Skeletal muscle tissue (tissue), 4 donors: Measurements from ENCODE around the gene ADCY10. TPM values are rescaled to one million over a fixed set of nuclear protein-coding genes. Genes with fewer than 3 reads are reported as not detected.
"Not testable (repeated sequence)": the region's sequence is repeated elsewhere in the genome, so short reads cannot be mapped to it uniquely, and the experiment has no call there.

Experiments
- H3K27ac ChIP-seq: one replicate; pipeline ENCODE4 v1.7.0; 2013; ENCODE audit warnings: mild to moderate bottlenecking, low read depth, low read length, inconsistent platforms
- H3K27me3 ChIP-seq, 3 donors: one replicate each; pipeline ENCODE4 v1.7.0; 2013; ENCODE audit warnings: low read length in 3 of 3; ENCODE audit not compliant: control insufficient read depth in 3 of 3, insufficient read depth in 3 of 3
- H3K36me3 ChIP-seq, 3 donors: one replicate each; pipeline ENCODE4 v1.7.0; 2013; ENCODE audit warnings: low read length in 3 of 3; ENCODE audit not compliant: control insufficient read depth in 3 of 3, insufficient read depth in 3 of 3
- H3K4me1 ChIP-seq, 3 donors: one replicate each; pipeline ENCODE4 v1.7.0; 2013; ENCODE audit warnings: low read length in 3 of 3, mild to moderate bottlenecking in 3 of 3; ENCODE audit not compliant: control insufficient read depth in 3 of 3, insufficient read depth in 3 of 3
- H3K4me3 ChIP-seq, 3 donors: one replicate each; pipeline ENCODE4 v1.7.0; 2013; ENCODE audit warnings: low read length in 3 of 3
- H3K9ac ChIP-seq, 3 donors: one replicate each; pipeline ENCODE4 v1.7.0; 2013; ENCODE audit warnings: low read length in 3 of 3, mild to moderate bottlenecking in 3 of 3, moderate library complexity in 2 of 3, low read depth in 1 of 3
- H3K9me3 ChIP-seq, 3 donors: one replicate each; pipeline ENCODE4 v1.7.0; 2013; ENCODE audit warnings: low read length in 3 of 3; ENCODE audit not compliant: control insufficient read depth in 3 of 3
- total RNA-seq: library from RNA; depleted of rRNA; stranded (reverse); fragments of >200 nt; gene quantifications from one replicate; pipeline ENCODE4 v1.2.3, GENCODE V29; 2014
- donor health status: Osteomylitis.

Gene ADCY10
- total RNA-seq, 1 donor from 2014 or later: under 0.01 TPM

DNA sequence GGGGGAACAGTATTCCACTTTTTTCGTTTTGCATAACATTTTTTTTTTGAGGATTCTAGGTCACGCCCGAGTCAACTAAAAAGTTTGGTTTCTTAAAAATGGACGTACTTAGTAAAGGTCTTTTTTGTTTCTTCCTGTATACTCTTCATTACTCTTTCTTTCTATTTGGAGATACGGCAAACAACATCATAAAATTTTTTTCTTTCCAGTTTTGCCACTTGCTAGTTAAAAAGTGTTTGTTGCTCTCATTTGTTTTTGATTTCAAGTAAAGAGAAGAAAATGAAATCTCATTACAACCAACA, 23.7 kb upstream of the ADCY10 start:
- Histone ChIP-seq H3K9ac (peak overlapping the region; percentile 97 to 99 (median 99)), H3K27ac (peak overlapping the region; percentile 91), H3K9me3 (no peaks in the 10 kb centered on the region), H3K4me3 (peak overlapping the region; percentile 76 to 96 (median 94)), H3K36me3 (no peaks in the 10 kb centered on the region), H3K4me1 (peaks cover 3 to 23% (median 9%) of the 10 kb centered on the region in 3 donors), H3K27me3 (no peaks in the 10 kb centered on the region)

DNA sequence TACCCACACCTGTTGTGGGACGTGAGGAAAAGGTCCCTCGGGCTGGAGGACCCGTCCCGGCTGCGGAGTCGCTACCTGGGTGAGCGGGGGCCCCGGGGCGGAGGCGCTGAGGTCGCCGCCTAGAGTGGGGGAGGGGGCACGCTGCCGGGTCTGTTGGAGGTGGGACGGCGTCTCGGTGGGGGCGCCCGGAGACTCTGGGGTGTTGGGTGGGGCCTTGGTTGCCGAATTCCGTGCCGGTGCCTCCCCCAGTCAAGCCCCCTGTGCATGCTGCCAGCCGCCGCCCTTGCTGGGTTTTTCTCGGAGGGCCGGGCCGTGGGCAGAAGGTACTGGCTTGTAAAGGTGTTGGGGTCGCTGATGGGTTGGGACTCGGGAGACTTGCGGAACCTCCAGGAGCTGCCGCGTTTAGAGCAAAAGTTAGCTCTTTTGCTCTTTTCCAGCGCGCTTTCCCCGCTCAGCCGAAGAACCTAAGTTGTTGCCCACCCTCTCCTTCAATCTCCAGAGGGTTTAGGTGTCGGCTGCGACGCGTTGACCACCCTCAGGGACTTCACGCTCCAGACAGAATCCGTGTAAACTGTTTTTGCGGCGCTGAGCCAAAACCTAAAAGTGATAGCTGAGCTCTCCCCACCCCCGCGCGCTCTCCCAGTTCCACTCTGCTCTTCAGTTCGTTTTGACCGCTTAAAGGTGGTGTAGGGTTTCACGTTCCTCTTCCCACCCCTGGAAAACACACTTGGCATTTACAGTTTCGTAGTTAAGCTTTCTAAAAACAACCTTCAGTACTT, 23.2 kb upstream of the ADCY10 start, which contains the start of gene MPC2:
MPC2 (minus strand) TSS at position 143 of the 779 bp plus-strand sequence. CDS start 1,231 bp downstream, outside the sequence.
- H3K27me3 ChIP-seq: no peaks in the 10 kb centered on the region
- H3K4me1 ChIP-seq: peaks cover 3 to 23% (median 9%) of the 10 kb centered on the region in 3 donors
- peak within 1 kb of the TSS; percentile 94 to 99 (median 96) for H3K4me3 ChIP-seq
- no peaks in the 10 kb centered on the region for H3K9me3 ChIP-seq
- H3K27ac ChIP-seq: peak within 1 kb of the TSS; percentile 91
- no peaks in the 10 kb centered on the region for H3K36me3 ChIP-seq
- H3K9ac ChIP-seq: peak within 1 kb of the TSS; percentile 97 to 99 (median 99)

GRCh38 chr1:167936068-167936929, 22.4 kb upstream of the ADCY10 start, which contains the start of gene DCAF6:
Gene DCAF6, plus strand, starts transcription at chr1:167936683. Its CDS starts 229 bp downstream, at chr1:167936912.
- H3K4me1 ChIP-seq: peaks cover 3 to 17% (median 9%) of the 10 kb centered on the region in 3 donors

GRCh38 chr1:167935216-167936067, 21.5 kb upstream of the ADCY10 start:
- H3K4me1 ChIP-seq: peaks cover 3 to 14% (median 9%) of the 10 kb centered on the region in 3 donors
- no peaks in the 10 kb centered on the region for H3K36me3 ChIP-seq
- H3K4me3 ChIP-seq: peak overlapping the region; percentile 86 to 99 (median 96)
- peak overlapping the region; percentile 91 to 99 (median 97) for H3K9ac ChIP-seq
- peak overlapping the region; percentile 91 for H3K27ac ChIP-seq
- no peaks in the 10 kb centered on the region for H3K27me3 ChIP-seq
- H3K9me3 ChIP-seq: no peaks in the 10 kb centered on the region

More at GRCh38 chr1:167936068-167936929, 22.4 kb upstream of the ADCY10 start, which contains the start of gene DCAF6:
- no peaks in the 10 kb centered on the region for H3K9me3 ChIP-seq
- H3K36me3 ChIP-seq: no peaks in the 10 kb centered on the region
- no peaks in the 10 kb centered on the region for H3K27me3 ChIP-seq
- peak within 1 kb of the TSS; percentile 94 to 99 (median 96) for H3K4me3 ChIP-seq
- peak within 1 kb of the TSS; percentile 91 for H3K27ac ChIP-seq
- H3K9ac ChIP-seq: peak within 1 kb of the TSS; percentile 97 to 99 (median 99)

DNA sequence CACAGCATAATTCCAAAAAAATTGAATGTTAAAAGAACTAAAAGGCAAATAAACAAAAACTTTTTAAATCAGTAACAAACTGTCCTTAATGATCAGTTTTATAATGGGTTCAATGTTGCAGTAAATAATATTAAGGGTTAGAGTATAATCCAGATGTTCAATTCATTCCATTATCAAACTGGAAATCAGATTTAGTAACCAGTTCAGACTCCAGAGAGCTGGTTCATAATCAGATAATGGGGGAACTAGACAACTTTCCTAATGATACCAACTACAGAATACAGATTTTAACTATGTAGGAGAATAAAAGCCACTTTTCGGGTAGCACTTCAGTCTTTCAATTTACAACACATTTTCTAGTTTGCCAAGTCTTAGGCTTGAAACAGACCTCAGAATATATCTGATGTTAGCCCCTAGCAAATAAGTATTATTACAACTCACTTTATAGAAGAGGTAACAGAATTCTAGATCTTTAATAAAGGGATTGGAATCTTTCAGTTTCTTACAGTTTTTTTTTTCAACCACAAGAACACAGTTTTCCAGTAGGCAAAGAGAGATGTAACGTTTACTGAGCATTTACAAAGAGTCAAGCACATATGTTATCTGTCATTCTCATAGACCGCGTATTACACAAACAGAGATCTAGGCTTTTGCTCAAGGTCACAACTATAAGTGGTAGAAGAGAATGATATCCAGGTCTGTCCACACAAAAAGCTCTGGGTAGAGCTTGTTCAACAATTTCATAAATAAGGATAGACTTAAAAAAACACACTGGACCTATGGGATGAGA, 20.7 kb upstream of the ADCY10 start:
- H3K36me3 ChIP-seq: no peaks in the 10 kb centered on the region
- H3K9ac ChIP-seq: peak overlapping the region; percentile 91 to 99 (median 97)
- H3K9me3 ChIP-seq: no peaks in the 10 kb centered on the region
- no peaks in the 10 kb centered on the region for H3K27me3 ChIP-seq
- peak overlapping the region; percentile 86 to 99 (median 96) for H3K4me3 ChIP-seq
- H3K27ac ChIP-seq: peak overlapping the region; percentile 91
- peaks cover 6 to 19% (median 12%) of the 10 kb centered on the region in 3 donors for H3K4me1 ChIP-seq

GRCh38 chr1:167933788-167934187, 19.9 kb upstream of the ADCY10 start:
- peak overlapping the region; percentile 91 to 99 (median 97) for H3K9ac ChIP-seq
- H3K36me3 ChIP-seq: no peaks in the 10 kb centered on the region
- peak overlapping the region; percentile 91 for H3K27ac ChIP-seq
- H3K9me3 ChIP-seq: no peaks in the 10 kb centered on the region
- no peaks in the 10 kb centered on the region for H3K27me3 ChIP-seq
- H3K4me1 ChIP-seq: peaks cover 6 to 19% (median 13%) of the 10 kb centered on the region in 3 donors
- peak overlapping the region; percentile 15 to 99 (median 86) for H3K4me3 ChIP-seq

DNA sequence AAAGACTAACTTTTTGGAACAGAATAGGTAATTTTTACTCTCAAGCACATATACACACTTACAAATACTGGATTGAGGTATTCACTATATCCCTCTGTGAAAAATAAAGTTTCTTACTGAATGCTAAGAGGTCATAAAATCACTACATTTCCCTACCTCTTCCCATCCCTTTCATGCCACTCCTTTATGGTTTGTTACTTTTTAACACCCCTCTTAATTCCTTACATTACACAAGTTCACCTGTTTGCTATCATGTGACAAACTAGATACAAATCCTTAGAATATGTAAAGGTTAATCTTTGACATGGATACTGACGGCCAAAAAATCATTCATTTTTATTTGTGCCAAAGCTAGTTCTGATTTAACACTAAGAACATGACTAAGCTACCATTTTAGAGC, 15.8 kb upstream of the ADCY10 start:
- H3K4me1 ChIP-seq: peaks cover 16 to 24% (median 18%) of the 10 kb centered on the region in 3 donors

DNA sequence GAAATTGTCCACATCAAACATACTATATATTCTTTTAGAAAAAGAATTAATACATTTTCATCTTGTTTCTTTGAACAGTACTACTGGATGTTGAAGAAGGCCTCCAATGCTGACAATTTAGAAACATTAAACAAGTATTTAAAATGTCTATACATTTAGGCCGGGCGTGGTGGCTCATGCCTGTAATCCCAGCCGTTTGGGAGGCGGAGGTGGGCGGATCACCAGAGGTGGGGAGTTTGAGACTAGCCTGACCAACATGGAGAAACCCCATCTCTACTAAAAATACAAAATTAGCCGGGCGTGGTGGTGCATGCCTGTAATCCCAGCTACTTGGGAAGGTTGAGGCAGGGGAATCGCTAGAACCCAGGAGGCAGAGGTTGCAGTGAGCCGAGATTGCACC, 15.0 kb upstream of the ADCY10 start:
- Histone ChIP-seq H3K4me1 (peaks cover 13 to 23% (median 16%) of the 10 kb centered on the region in 3 donors), H3K27ac (peak overlapping the region; percentile 48)
- H3K27me3 ChIP-seq: not testable (repeated sequence)

More for the DNA sequence above, 15.8 kb upstream of the ADCY10 start:
- Histone ChIP-seq H3K4me3 (no peak overlapping the region), H3K27ac (peak overlapping the region; percentile 9), H3K9ac (no peak overlapping the region), H3K27me3 (no peaks in the 10 kb centered on the region), H3K36me3 (no peaks in the 10 kb centered on the region), H3K9me3 (no peaks in the 10 kb centered on the region)

More for the DNA sequence above, 15.0 kb upstream of the ADCY10 start:
- not testable (repeated sequence) for H3K9ac ChIP-seq, H3K9me3 ChIP-seq, H3K36me3 ChIP-seq, H3K4me3 ChIP-seq
